HG02610 (cell line): Measurements from ENCODE around the gene THAP9.

Experiments
- ATAC-seq: cut with Tn5 transposase; IDR thresholded peaks from one replicate; pipeline ENCODE4 v1.9.1; 2021; ENCODE audit warnings: mild to moderate bottlenecking, moderate library complexity; ENCODE audit not compliant: unreplicated experiment

The THAP9 gene

GRCh38 chr4:82954212-82954611, 53.7 kb downstream of the THAP9 start:
- no peak for ATAC-seq

- no peak for ATAC-seq
Observed at GRCh38 chr4:82957045-82957444, 56.5 kb downstream of the THAP9 start.

- no peak for ATAC-seq
Observed at GRCh38 chr4:82965763-82966162, 65.2 kb downstream of the THAP9 start.

- peak; percentile 83 for ATAC-seq
Observed at GRCh38 chr4:82968972-82969371, 68.4 kb downstream of the THAP9 start.

- ATAC-seq, result no peak
Observed at GRCh38 chr4:82969414-82969813, 68.9 kb downstream of the THAP9 start.
